ELR (cell line): ENCODE data around the gene NHLH1.

ENCODE experiments used
- DNase-seq: peaks from one replicate; pipeline ENCODE4 v3.0.0-alpha.2; 2015; ENCODE audit warnings: low read depth

The NHLH1 gene

DNA sequence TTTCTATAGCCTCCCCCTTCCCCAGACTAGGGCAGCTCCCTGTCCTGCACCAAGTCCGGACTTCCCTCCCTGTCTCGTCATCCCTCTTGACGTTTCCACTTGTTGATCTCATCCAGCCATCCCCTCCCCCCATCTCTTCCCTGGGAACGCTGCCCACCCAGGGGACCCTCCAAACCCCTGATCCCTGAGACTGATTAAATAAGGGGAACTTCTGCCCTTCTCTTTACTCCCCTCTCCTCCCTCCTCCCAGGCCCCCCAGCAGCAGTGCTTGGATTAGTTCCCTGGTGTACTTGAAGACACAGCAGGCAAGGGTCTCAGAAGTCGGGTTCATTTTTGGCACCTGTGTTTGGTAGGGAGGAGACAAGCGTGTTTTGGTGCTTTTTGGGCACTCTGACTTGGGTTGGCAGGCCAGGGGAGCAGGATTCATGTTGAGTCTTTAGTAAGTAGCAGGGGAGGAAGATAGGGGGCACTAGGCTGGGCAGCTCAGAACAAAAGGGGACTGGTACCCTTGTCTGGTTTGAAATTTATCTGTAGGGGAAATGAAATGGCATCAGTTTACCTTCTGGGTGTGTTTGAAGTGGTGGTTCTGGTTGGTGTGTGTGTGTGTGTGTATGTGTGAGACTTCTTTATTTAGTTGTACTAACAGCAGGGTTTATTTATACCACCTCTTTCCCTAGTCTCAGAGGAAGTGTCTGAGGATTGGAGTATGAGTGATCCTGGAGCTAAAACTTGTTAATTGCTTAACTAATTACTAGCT, 44.6 kb downstream of the NHLH1 start:
- DNase-seq, result no peak

DNA sequence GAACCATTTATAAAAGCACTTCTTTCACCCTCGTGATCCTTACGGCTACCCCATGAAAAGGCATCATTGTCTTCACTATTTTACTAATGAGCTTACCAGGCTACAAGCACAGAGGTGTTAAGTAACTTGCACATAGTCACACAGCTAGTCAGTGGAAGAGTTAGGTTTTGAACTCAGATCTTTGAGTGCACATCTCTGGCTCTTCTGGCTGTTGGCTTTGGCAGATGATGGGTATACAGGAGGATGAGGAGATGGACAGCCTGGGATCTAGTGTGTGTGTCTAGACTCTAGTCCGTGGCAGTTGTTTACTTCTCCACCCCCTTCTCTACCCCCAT, 45.1 kb downstream of the NHLH1 start:
- no peak for DNase-seq

DNA sequence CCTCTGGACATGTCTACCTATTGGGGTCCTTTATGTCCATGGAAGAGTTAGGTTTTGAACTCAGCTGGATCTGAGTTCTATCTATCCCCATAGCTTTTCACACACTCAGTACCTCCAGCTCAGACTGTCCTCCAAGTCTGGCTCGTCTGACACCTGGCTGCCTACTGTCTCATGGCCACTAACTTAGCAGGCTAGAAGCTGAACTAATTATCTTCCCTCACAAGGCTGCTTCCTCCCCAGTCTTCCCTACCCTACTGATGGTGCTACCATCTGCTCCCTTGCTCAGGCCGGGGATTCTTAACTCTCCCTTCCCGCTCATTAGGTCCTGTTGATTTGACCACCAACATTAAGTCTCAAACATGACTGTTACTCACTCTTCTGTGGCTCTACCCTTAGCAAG, 46.8 kb downstream of the NHLH1 start:
- DNase-seq, result no peak

DNA sequence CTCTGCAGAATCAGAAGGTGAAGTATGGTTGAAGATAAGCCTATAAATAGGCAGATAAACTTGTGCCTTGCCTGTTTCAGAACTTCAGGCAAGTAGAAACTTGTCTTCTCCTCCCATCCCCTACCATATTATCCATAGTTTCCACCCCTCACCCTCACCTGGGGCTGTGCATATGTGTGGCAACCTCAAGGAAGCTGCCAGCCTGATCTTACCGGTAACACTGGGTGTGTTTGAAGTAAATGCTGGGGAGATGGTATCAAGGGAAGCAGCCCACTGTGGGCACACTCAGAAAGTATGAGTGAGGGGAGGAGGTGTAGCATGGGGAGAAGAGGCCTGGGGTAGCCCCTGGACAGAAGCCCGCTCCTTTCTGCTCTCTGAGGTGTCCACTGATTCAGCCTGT, 48.0 kb downstream of the NHLH1 start:
- no peak for DNase-seq

DNA sequence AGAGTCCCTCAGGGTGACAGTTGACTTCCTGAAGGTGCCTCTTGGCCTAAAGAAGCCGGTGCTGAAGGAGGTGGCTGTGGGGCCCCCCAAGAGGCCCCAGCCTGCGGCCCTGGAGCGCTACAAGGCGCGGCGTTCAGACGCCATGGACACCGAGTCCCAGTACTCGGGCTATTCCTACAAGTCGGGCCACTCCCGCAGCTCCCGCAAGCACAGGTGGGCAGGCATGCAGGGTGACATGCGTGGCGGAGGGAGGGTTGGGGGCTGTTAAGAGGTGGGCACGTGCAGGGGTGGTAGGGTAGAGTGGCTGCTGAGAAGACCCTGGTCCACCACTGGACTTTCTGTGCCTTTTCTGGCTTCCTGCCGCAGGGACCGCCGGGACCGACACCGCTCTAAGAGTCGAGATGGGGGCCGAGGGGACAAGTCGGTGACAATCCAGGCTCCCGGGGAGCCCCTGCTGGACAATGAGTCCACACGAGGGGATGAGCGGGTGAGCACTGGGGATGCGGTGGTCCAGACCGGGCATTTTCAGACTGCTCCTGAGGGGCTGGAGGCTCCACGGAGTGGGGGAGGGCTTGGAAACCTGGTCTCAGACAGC, 48.9 kb downstream of the NHLH1 start:
- no peak for DNase-seq

DNA sequence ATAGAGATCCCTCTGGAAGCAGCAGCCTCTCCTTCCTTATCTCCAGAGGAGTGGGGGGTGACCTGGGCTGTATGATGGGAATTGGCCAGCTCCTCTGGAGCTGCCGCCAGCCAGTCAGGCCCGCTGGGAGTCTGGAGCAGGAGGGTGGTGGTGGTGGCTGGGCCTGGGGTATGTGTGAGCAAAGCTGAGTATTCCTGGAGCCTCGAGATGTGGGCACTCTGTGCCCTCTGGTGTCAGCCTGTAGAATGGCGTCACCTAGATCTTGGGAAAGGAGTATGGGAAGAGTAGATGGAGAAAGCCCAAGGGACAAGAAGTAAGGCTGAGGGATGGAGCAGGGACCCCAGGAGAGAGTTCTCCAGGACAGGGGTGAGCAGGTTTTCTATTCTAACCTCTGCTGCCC, 49.5 kb downstream of the NHLH1 start:
- DNase-seq, result peak; percentile 64

DNA sequence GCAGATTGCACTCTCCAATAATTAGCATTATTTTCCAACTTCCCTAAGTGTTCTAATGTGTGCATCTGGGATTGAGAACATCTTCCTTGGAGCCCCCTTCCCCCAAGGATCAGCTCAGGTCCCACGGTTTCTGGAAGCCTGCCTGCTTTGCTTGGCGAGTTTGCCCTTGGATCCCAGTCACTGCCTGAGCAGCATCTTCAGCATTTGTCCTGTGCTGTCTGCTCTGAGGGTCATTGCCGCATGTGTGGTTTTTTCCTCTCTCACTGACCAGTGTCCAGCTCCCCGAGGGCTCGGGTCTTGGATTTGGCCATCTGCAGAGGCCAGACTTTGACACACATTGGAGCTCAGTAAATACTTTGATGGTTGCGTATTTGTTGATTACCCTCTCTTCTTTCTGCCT, 51.6 kb downstream of the NHLH1 start:
- DNase-seq, result no peak

DNA sequence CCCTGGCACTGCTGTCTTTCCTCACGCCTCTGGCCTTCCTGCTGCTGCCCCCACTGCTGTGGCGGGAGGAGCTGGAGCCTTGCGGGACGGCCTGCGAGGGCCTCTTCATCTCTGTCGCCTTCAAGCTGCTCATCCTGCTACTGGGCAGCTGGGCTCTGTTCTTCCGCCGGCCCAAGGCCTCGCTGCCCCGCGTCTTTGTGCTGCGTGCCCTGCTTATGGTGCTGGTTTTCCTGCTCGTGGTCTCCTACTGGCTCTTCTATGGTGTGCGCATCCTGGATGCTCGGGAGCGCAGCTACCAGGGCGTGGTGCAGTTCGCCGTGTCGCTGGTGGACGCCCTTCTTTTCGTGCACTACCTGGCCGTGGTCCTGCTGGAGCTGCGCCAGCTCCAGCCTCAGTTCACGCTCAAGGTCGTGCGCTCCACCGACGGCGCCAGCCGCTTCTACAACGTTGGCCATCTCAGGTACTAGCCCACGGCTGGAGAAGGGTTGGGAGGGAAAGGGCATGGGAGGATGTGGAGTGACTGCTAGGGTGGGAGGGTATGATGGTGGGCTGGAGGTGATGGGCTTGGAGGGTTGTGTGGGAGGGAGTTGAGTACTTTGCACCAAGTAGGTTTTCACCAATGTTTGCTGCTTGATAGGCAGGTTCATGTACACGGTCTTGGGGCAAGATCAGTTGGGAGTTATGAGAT, 52.4 kb downstream of the NHLH1 start:
- no peak for DNase-seq

DNA sequence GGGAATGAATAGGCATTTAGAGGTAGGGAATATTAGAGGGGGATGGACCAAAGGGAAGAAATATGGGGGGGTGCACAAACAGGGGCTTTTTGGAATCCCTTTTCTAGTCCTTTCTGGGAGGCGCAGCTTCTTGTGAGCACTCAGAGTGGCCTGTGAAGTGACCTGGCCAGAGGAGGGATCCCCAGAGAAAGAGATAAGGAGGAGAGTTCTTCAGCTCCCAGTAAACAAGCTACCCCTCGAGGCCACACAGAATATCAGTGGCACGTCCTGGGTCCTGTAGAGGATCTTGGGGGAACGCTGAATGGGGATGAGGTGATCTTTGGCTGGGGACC, 52.9 kb downstream of the NHLH1 start:
- no peak for DNase-seq

DNA sequence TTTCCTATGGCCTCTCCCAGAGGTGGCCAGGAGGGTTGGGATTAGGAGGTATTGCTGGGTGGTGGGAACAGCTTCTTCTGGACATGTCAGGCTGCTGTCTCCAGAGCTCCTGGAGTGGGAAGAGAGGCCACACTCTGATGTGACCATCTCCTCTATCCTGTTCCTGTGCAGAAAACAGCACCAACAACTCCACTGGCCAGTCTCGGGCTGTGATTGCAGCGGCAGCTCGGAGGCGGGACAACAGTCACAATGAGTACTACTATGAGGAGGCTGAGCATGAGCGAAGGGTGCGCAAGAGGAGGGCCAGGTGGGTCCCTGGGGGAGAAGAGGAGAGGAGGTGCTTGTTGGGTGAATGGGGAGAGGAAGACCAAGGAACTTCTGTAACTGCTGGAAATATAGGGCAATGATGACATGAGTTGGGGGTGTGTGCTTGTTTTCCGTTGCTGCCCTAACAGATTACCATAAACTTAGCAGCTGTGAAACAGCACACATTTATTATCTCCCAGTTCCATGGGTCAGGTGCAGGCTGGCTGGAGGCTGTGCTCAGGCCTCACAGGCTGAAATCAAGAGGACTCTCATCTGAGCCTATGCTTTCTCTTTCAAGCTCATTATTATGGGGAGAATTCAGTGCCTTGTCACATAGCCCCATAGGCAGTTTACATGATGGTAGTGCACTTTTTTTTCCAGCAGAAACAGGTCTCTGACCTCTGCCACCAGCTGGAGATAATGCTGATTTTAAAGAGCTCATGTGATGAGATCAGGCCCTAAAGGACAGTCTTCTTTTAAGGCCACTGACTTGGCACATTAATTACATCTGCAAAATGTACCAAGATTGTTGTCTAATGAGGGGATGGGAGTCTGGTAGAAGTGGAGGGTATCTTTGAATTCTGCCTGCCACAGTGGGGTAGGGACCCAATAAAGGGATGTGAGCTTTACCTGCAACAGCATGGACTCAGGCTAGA, 54.3 kb downstream of the NHLH1 start:
- no peak for DNase-seq

DNA sequence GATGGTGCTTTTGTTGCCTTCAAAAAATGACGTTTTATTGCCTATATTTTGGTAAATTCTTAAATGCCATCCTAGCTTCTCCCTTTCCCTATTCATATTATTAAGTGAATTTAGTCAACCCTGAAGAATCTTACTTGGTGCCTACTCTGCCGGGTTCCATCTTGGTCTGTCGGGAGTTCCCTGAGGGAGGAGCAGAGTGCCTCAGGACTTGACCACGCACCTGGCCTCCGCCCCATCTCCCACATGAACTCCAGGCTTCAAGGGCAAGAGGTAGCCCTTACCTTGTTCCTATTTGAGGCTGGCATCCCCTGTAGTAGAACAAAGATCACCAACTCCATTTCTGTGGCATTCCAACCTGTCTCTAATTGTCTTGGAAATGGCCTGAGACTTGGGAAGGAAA, 55.0 kb downstream of the NHLH1 start:
- DNase-seq, result no peak
